PC-9 (cell line): ENCODE measurements around the gene ROBO2.

Source experiments
- EZH2 ChIP-seq: fragments of 200-600 bp; sonication (generic); IDR thresholded peaks from 2 replicates; pipeline ENCODE4 v1.8.0; 2017; ENCODE audit warnings: antibody characterized with exemption, low read depth
- TF ChIP-seq, protein P1 (sequence below): fragments of 200-600 bp; sonication (generic); conservative IDR thresholded peaks from 2 replicates; pipeline ENCODE4 v1.6.1; 2017; ENCODE audit warnings: mixed run types, antibody characterized with exemption, mild to moderate bottlenecking, moderate library complexity

DNA sequence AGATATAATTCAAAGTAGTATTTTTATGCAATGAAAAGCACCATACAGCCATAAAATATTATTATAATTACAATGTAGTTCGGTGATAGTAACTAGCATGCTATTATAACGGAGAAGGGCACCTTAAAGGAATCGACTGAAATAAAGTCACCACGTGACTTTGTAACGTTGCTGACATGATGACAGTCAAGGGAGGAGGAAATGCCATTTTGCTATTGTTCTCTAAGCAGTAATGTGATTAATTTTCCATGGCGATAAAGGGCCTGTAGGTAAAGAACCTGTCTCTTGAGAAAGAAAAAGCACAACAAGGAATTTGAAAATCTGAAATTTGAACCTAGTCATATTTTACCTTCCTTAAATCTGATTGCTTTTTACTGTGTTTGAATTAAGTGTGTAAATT, 526.2 kb downstream of the ROBO2 start:
- TF ChIP-seq, protein P1, sequence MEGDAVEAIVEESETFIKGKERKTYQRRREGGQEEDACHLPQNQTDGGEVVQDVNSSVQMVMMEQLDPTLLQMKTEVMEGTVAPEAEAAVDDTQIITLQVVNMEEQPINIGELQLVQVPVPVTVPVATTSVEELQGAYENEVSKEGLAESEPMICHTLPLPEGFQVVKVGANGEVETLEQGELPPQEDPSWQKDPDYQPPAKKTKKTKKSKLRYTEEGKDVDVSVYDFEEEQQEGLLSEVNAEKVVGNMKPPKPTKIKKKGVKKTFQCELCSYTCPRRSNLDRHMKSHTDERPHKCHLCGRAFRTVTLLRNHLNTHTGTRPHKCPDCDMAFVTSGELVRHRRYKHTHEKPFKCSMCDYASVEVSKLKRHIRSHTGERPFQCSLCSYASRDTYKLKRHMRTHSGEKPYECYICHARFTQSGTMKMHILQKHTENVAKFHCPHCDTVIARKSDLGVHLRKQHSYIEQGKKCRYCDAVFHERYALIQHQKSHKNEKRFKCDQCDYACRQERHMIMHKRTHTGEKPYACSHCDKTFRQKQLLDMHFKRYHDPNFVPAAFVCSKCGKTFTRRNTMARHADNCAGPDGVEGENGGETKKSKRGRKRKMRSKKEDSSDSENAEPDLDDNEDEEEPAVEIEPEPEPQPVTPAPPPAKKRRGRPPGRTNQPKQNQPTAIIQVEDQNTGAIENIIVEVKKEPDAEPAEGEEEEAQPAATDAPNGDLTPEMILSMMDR = no peak
- no peak for TF ChIP-seq EZH2
